Measurements from ENCODE around the gene MYOF.
A peak's percentile ranks its signal among the peaks of the same experiment; 100 is the strongest.
"Not testable (repeated sequence)": the region's sequence is repeated elsewhere in the genome, so short reads cannot be mapped to it uniquely, and the experiment has no call there.

Gene MYOF

DNA sequence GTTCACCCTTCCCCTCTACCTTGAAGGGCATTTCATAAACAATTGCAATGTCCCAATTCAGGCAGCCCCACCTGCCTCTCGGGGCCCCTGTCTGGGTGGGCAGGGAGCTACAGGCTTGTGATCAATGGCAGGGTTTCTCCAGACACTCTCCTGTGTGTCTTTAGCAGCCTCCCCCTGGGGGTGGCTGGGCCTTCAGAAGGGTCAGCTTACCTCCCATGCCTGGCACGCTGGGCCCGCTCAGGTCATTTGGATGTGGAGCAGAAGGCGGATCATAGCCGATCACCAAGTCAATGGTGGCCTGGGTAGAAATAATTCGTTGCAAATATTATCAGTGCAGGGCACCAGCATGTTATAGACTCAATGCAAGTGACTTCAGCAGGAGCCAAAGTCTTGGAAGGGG, 56.3 kb downstream of the MYOF start:
- no peak for DNase-seq (ENCODE audit: low read depth in 1 of 2, low spot score in 1 of 2)
- no peak for TF ChIP-seq JUND (IDR thresholded peaks at IDR 0.05; ENCODE audit: low read depth)
- in situ Hi-C loops (cut with HindIII; ENCODE audit: low pct_unique_long_range_greater_than_20kb, low sequenced_read_pairs), result no loop called here

DNA sequence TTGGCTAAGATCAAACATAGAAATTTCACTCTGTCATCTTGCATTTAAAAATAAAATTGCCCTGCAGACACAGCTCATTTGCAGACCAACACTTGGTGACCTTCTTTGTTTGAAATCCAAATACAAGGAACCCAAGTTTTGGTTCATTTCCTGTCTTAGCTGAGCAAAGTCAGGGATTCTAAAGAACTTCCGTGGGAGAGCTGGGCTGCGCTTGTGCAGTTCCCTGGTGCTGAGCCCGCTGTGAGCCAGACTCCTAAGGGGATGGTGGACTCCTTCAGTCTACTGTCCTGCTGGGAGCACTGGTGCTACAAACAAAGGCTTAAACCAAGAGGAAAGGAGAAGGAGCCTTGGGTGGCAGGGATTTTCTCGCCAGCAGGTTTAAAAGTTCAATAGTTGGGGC, 60.0 kb downstream of the MYOF start:
- no peak; the same call in 1 of the 2 replicates for TF ChIP-seq JUND (IDR thresholded peaks at IDR 0.05; ENCODE audit: low read depth)
- in situ Hi-C loops (cut with HindIII; ENCODE audit: low pct_unique_long_range_greater_than_20kb, low sequenced_read_pairs), result no loop called here
- no peak for DNase-seq (ENCODE audit: low read depth in 1 of 2, low spot score in 1 of 2)

GRCh38 chr10:93420944-93421825, 60.9 kb downstream of the MYOF start:
- TF ChIP-seq JUND (IDR thresholded peaks at IDR 0.05; ENCODE audit: low read depth), result no peak
- in situ Hi-C loops (cut with HindIII; ENCODE audit: low pct_unique_long_range_greater_than_20kb, low sequenced_read_pairs), result no loop called here
- no peak for DNase-seq (ENCODE audit: low read depth in 1 of 2, low spot score in 1 of 2)

DNA sequence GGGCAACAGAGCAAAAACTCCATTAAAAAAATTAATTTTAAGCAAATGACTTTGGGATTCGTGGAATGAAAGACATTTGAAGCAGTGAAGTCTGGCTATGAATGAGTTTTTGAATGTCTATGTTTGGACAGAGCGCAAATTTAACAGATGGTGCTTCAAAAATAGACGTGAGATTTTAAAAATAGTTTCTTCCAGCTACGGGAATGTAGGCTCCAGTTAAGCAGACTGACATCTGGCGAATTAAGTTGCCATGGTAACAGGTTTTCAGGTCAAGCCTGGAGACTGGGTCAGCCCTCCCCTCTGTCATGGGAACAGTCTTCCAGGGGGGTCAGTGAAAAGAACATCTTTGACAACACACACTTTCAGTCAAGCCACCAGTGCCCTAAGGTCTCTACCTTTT, 62.0 kb downstream of the MYOF start:
- TF ChIP-seq JUND (IDR thresholded peaks at IDR 0.05; ENCODE audit: low read depth), result no peak
- DNase-seq (ENCODE audit: low read depth in 1 of 2, low spot score in 1 of 2), result no peak
- in situ Hi-C loops (cut with HindIII; ENCODE audit: low pct_unique_long_range_greater_than_20kb, low sequenced_read_pairs), result no loop called here

DNA sequence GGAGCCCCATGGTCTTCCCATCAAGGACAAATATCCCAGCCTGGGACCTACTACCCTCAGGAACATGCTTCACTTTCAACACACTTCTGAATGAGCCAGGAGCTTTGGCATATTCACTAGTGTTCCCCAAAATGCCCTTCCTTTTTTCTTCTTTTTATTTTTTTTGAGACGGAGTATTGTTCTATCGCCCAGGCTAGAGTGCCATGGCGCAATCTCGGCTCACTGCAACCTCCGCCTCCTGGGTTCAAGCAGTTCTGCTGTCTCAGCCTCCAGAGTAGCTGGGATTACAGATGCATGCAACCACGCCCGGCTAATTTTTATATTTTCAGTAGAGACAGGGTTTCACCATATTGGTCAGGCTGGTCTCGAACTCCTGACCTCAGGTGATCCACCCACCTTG, 63.1 kb downstream of the MYOF start:
- DNase-seq (ENCODE audit: low read depth in 1 of 2, low spot score in 1 of 2); in situ Hi-C loops (cut with HindIII; ENCODE audit: low pct_unique_long_range_greater_than_20kb, low sequenced_read_pairs): not testable (repeated sequence)

GRCh38 chr10:93417921-93418320, 64.2 kb downstream of the MYOF start:
- TF ChIP-seq JUND (IDR thresholded peaks at IDR 0.05; ENCODE audit: low read depth), result no peak
- in situ Hi-C loops (cut with HindIII; ENCODE audit: low pct_unique_long_range_greater_than_20kb, low sequenced_read_pairs), result no loop called here
- no peak for DNase-seq (ENCODE audit: low read depth in 1 of 2, low spot score in 1 of 2)

DNA sequence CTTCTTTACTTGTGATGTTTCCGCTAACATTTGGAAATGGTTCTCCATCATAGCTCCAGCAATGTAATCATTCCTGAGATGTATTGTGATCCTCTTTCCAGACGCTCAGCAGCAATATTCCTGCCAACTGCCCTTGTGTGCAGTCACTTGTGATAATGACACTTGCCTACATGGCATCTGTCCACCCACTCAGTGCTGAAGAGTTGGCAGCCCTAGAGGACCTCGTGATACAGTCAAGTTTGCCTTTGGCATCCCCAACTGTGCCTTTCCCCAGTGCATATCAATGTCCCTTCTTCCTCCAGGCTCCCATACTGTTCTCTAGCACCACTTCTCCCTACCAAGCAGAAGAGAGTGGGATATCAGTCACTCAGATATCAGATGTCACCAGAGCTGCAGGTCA, 64.9 kb downstream of the MYOF start:
- TF ChIP-seq JUND (IDR thresholded peaks at IDR 0.05; ENCODE audit: low read depth), result no peak
- in situ Hi-C loops (cut with HindIII; ENCODE audit: low pct_unique_long_range_greater_than_20kb, low sequenced_read_pairs), result no loop called here
- peak in 1 of 2 experiments; percentile 46 for DNase-seq (ENCODE audit: low read depth in 1 of 2, low spot score in 1 of 2)

- TF ChIP-seq JUND (IDR thresholded peaks at IDR 0.05; ENCODE audit: low read depth), result no peak
- DNase-seq (ENCODE audit: low read depth in 1 of 2, low spot score in 1 of 2), result no peak
- in situ Hi-C loops (cut with HindIII; ENCODE audit: low pct_unique_long_range_greater_than_20kb, low sequenced_read_pairs), result no loop called here
These were observed 65.3 kb downstream of the MYOF start for GRCh38 chr10:93416824-93417223.

- in situ Hi-C loops (cut with HindIII; ENCODE audit: low pct_unique_long_range_greater_than_20kb, low sequenced_read_pairs), result no loop called here
These were observed 66.4 kb downstream of the MYOF start for GRCh38 chr10:93415693-93416092.

GRCh38 chr10:93413252-93413689, 68.9 kb downstream of the MYOF start:
- in situ Hi-C loops (cut with HindIII; ENCODE audit: low pct_unique_long_range_greater_than_20kb, low sequenced_read_pairs), result no loop called here
- no peak for DNase-seq (ENCODE audit: low read depth in 1 of 2, low spot score in 1 of 2)
- no peak for TF ChIP-seq JUND (IDR thresholded peaks at IDR 0.05; ENCODE audit: low read depth)

More at GRCh38 chr10:93415693-93416092, 66.4 kb downstream of the MYOF start:
- no peak for TF ChIP-seq JUND (IDR thresholded peaks at IDR 0.05; ENCODE audit: low read depth)
- DNase-seq (ENCODE audit: low read depth in 1 of 2, low spot score in 1 of 2), result peak in 1 of 2 experiments; percentile 31

- DNase-seq (ENCODE audit: low read depth in 1 of 2, low spot score in 1 of 2), result no peak
- in situ Hi-C loops (cut with HindIII; ENCODE audit: low pct_unique_long_range_greater_than_20kb, low sequenced_read_pairs), result no loop called here
- no peak for TF ChIP-seq JUND (IDR thresholded peaks at IDR 0.05; ENCODE audit: low read depth)
These were observed 69.3 kb downstream of the MYOF start for GRCh38 chr10:93412801-93413200.

DNA sequence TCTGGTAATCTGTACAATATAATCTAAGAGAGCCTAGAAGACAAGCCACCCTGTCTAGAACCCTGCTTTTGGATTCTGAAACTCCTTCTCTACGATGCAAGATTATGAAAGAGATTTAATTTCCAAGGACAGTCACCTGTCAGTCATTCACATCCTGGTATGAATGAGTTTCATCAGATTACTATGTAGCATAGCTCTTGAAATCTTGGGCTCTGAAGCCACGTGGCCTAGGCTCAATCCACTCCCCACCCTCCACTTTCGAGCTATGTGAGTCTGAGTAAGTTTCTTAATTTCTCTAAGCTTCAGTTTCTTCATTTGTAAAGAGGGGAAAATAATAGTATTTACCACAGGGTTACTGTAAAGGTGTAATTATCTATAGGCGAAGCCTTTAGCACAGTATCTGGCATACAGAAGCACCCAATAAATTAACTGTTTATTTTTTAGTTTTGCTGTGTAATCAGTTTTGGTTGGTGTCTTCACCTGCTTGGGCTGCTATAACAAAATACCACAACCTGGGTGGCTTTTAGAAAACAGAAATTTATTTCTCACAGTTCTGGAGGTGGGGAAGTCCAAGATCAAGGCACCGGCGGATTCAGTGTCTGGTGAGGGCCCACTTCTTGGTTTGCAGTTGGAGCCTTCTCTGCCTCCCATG, 71.3 kb downstream of the MYOF start:
- no peak for TF ChIP-seq JUND (IDR thresholded peaks at IDR 0.05; ENCODE audit: low read depth)
- in situ Hi-C loops (cut with HindIII; ENCODE audit: low pct_unique_long_range_greater_than_20kb, low sequenced_read_pairs), result no loop called here

GRCh38 chr10:93408783-93409182, 73.4 kb downstream of the MYOF start:
- no peak for DNase-seq (ENCODE audit: low read depth in 1 of 2, low spot score in 1 of 2)
- no peak for TF ChIP-seq JUND (IDR thresholded peaks at IDR 0.05; ENCODE audit: low read depth)
- in situ Hi-C loops (cut with HindIII; ENCODE audit: low pct_unique_long_range_greater_than_20kb, low sequenced_read_pairs), result no loop called here

More for the DNA sequence above, 71.3 kb downstream of the MYOF start:
- no peak for DNase-seq (ENCODE audit: low read depth in 1 of 2, low spot score in 1 of 2)
